Neural cell (in vitro differentiated cells): ENCODE measurements around the gene ZFC3H1.

Experiments used
- POLR2AphosphoS5 ChIP-seq: IDR thresholded peaks from 2 replicates; pipeline ENCODE4 v1.6.1; 2012
- TF ChIP-seq, protein P1 (sequence below): fragments of 450-650 bp; IDR thresholded peaks from 2 replicates; pipeline ENCODE4 v1.5.1; 2014; ENCODE audit warnings: antibody characterized with exemption, mild to moderate bottlenecking, moderate library complexity; ENCODE audit not compliant: poor library complexity, severe bottlenecking

DNA sequence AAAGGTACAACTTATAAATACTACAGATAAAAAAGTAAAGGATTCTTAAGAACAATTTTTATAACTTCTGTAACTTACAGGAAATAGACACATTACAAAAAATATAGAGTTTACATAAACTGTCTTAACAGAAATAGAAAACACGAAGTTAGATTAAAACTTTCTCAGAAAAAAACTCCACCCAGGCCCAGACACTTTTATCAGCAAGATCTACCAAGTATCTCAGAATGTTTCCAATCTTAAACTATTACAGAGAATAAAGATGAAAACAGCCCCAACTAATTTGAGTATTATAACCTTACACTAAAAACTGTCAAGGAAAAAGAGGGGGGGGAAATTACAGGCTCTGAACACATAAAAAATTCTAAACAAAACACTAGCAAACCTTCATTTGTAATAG lies 8.2 kb downstream of the ZFC3H1 start:
- TF ChIP-seq, protein P1, sequence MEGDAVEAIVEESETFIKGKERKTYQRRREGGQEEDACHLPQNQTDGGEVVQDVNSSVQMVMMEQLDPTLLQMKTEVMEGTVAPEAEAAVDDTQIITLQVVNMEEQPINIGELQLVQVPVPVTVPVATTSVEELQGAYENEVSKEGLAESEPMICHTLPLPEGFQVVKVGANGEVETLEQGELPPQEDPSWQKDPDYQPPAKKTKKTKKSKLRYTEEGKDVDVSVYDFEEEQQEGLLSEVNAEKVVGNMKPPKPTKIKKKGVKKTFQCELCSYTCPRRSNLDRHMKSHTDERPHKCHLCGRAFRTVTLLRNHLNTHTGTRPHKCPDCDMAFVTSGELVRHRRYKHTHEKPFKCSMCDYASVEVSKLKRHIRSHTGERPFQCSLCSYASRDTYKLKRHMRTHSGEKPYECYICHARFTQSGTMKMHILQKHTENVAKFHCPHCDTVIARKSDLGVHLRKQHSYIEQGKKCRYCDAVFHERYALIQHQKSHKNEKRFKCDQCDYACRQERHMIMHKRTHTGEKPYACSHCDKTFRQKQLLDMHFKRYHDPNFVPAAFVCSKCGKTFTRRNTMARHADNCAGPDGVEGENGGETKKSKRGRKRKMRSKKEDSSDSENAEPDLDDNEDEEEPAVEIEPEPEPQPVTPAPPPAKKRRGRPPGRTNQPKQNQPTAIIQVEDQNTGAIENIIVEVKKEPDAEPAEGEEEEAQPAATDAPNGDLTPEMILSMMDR: no peak
- no peak for TF ChIP-seq POLR2AphosphoS5
